Left kidney (tissue), 2 donors: ENCODE measurements around the gene CCDC85B. TPM values are rescaled to one million over a fixed set of nuclear protein-coding genes. Genes with fewer than 3 reads are reported as not detected.
"Not testable (repeated sequence)": the region's sequence is repeated elsewhere in the genome, so short reads cannot be mapped to it uniquely, and the experiment has no call there.

Experiments used
- DNase-seq: peaks from one replicate; pipeline ENCODE4 v3.0.0-alpha.2; 2013
- polyA plus RNA-seq: library from polyadenylated mRNA; unstranded; fragments of 120-200 nt; gene quantifications from one replicate; pipeline ENCODE4 v1.2.1, GENCODE V29; 2013; ENCODE audit not compliant: insufficient read length

The CCDC85B gene
- polyA plus RNA-seq, 1 donor, result 5.0 TPM

DNA sequence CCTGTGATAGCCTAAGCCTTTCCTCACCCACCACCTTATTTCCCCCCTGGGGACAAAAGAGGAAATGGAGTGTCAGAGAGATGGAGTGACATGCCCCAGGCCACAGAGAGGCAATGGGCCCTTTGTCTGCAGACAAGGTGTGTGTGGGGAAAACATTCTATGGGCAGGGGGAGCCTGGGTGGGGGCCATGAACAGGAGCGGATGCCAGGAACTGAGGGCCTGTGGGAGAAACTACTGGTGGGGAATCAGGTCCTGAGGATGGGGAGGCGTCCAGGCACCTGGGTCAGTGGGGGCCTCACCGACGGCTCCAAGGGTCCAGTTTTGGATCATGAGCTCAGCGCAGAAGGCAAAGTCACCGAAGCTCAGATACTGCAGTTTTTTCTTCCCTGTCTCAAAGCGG is 5.2 kb upstream of the CCDC85B start:
- no peak for DNase-seq

DNA sequence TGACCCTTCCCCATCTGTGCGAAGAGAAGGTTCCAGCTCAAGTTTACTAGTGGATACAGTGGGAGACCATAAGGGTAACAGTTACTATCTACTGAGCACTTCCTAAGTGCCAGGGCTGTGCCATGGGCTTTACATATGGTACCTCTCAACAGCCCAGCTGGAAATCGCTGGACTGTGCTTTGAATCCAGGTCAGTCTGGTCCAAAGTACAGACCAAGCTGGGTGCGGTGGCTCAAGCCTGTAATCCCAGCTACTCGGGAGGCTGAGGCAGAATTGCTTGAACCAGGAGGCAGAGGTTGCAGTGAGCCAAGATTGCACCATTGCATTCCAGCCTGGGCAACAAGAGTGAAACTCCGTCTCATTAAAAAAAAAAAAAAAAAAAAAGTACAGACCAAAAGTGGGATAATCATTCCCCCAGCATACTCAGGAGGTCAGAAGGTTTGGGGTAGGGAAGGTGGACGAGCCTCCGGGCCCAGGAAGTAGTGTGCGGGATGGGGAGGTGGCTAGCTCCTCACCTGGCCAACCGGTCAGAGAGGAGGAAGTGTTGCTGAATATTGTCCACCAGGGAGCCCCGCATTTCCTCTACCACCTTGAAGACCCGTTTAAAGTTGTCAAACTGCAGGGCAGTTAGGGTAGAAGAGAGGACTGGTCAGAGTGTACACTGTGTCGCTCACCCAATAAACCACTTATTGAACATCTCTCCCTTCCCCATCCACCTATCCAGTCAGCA is 4.5 kb upstream of the CCDC85B start:
- no peak for DNase-seq

GRCh38 chr11:65886826-65887722 is 3.4 kb upstream of the CCDC85B start:
- DNase-seq, result no peak

- no peak for DNase-seq
These were observed 2.7 kb upstream of the CCDC85B start for GRCh38 chr11:65887723-65888162.

- peak; percentile 94 for DNase-seq
These were observed 2.2 kb upstream of the CCDC85B start, which contains the start of gene FIBP for GRCh38 chr11:65888163-65888814. Gene FIBP (minus strand): TSS chr11:65888471. CDS start chr11:65888418, 53 bp downstream.

DNA sequence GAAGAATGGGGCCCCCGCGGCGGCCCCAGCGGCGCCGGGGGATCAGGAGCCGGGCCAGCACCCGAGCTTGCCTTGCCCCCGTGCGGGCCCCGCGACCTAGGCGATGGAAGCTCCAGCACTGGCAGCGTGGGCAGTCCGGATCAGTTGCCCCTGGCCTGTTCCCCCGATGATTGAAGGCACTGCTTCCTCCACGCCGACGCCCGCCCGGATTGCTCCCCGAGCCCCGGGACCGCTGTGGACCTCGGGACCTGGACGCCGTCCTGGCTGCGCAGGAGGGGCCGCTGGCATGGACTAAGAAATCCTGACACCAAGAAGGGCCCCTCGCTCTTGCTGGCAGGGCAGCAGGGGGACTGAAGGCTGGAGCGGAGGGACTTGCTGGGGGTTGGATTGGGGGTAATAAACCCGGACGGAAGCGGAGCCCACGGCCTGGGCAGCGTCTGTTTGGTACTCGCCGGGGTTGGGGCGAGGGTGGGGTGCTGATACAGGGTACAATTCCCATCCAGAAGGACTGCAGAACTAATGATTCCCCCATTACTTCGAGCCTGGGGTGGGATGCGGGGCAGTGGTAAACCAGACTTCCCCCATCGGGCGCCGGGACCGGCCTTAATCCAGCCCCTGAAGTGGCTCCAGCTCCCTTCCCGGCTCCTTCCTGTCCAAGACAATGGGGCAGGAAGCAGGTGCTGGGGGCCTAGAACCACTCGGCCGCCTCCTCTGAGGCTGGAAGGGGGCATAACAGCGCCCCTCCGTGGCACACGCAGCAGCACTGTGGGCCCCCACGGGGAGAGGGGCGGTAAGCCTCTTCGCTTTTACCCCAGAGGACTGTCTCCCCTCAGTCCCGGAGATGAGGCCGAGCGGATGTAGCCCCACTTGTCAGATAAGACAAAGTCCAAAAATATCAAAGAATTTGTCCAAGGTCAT is 1.0 kb downstream of the CCDC85B start:
- DNase-seq, result no peak

GRCh38 chr11:65892137-65892540 is 1.7 kb downstream of the CCDC85B start:
- not testable (repeated sequence) for DNase-seq

- no peak for DNase-seq
These were observed 2.3 kb downstream of the CCDC85B start for GRCh38 chr11:65892661-65893317.

GRCh38 chr11:65894034-65894591 is 3.6 kb downstream of the CCDC85B start:
- no peak for DNase-seq

GRCh38 chr11:65895482-65895981 is 5.1 kb downstream of the CCDC85B start:
- DNase-seq, result no peak

- DNase-seq, result no peak
These were observed 5.8 kb downstream of the CCDC85B start for GRCh38 chr11:65896034-65896999.

- no peak for DNase-seq
These were observed 6.6 kb downstream of the CCDC85B start for GRCh38 chr11:65897020-65897471.

- no peak for DNase-seq
These were observed 8.3 kb downstream of the CCDC85B start for GRCh38 chr11:65898656-65899355.

DNA sequence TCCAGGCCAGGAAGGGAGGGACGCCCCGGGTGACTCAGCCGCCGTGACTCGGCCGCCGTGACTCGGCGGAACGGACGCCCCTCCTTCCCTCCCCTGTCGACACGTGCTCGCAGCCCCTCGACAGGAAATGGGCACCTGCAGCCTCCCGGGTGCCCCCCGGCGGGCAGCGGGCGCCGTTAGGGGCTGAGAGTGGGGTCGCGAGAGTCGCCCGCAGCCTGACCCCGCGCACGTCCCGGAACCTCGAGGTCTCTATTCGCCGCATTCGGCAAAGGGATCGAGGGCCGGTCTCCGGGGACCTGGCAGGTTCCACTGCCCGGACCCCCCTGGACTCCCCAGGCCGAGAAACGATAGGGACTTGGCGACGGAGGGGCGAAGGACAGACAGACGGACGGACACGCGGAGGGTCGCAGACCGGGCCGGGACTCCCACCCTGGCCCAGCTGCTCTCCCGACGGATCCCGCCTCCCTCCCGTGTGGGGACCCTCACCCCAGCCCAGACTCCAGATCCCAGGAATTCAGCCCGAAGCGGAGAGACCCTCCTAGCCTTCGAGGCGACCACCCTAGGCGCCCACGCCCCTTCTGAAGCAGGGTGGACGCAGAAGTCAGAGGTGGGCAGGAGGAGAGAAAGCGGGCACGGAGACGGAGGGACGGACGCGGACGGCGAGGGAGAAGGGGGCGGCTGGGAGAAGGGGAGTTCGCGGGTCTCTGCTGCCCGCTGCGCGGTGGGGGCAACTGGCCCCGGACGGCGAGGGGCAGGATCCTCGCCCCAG is 9.1 kb downstream of the CCDC85B start:
- DNase-seq, result no peak

DNA sequence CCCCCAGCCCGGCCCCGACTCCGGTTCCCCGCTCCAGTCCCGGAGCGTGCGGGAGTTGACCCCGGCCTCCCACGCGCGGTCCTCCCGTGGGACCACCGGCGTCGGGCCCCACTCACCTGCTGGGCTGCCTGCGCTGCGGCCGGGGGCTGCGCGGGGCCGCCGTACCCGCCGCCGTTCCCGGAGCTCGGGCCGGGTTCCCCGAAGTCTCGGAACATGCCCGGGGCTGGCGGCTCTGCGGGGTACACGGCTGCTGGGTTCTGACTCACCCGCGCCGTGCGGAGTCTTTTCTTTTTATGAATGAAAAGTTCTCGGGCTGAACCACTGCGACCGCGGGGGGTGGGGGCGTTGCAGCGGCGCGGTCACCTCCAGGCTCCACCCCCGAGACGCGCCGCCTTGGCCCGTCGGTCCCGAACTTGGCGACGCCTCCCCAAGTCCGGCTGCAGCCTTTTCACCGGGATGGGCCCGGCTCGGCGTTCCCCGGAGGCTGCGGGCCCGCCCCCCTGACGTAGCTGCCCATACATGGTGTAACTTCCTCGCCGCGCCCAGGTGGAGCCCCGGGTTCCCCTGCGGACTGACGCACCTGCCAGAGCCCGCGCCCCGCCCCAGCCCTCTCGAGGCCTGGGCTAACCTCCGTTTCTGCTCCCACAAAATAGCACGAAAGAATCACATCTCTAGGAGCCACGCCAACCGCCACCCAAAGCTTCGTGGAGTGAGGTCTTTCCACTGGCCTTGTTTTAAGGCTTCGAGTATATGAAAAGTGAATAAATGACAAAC is 9.8 kb downstream of the CCDC85B start, which contains the start of gene FOSL1:
FOSL1 (minus strand) TSS at position 264 of the 774 bp plus-strand sequence; CDS start at position 215, 49 bp downstream.
- no peak for DNase-seq

DNA sequence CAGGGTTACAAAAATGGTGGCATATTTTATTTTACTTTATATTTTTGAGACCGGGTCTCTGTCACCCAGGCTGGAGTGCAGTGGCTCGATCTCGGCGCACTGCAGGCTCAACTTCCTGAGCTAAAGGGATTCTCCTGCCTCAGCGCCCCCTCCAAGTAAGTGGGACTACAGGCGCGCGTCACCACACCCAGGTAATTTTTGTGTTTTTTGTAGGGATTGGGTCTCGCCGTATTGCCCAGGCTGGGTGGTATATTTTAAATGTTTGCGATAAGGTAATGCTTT is 10.4 kb downstream of the CCDC85B start:
- no peak for DNase-seq

GRCh38 chr11:65903068-65903481 is 12.6 kb downstream of the CCDC85B start:
- DNase-seq, result no peak
